H9 (cell line): Measurements from ENCODE around the gene TRIM24. TPM values are rescaled to one million over a fixed set of nuclear protein-coding genes. Genes with fewer than 3 reads are reported as not detected.
A peak's percentile ranks its signal among the peaks of the same experiment; 100 is the strongest.

Experiments
- DNase-seq: peaks from one replicate; pipeline ENCODE4 v3.0.0-alpha.2; 2017
- H2AFZ ChIP-seq: one replicate; pipeline ENCODE4 v1.6.1; 2013; ENCODE audit warnings: mild to moderate bottlenecking, low read length, control low read depth, moderate library complexity
- H2AK5ac ChIP-seq: 2 replicates; pipeline ENCODE4 v1.6.1; 2013; ENCODE audit warnings: low read length, control low read depth, mixed read lengths; ENCODE audit not compliant: insufficient read length
- H2BK120ac ChIP-seq: one replicate; pipeline ENCODE4 v1.6.1; 2013; ENCODE audit warnings: low read depth, mild to moderate bottlenecking, low read length, control low read depth, inconsistent platforms; ENCODE audit not compliant: poor library complexity, severe bottlenecking
- H2BK12ac ChIP-seq: 2 replicates; pipeline ENCODE4 v1.6.1; 2013; ENCODE audit warnings: low read length, control low read depth, mixed read lengths, low read depth; ENCODE audit not compliant: insufficient read length
- H2BK15ac ChIP-seq: 2 replicates; pipeline ENCODE4 v1.6.1; 2013; ENCODE audit warnings: low read depth, low read length, control low read depth
- H2BK20ac ChIP-seq: one replicate; pipeline ENCODE4 v1.6.1; 2013; ENCODE audit warnings: low read depth, mild to moderate bottlenecking, low read length, control low read depth, inconsistent platforms; ENCODE audit not compliant: poor library complexity, severe bottlenecking
- H2BK5ac ChIP-seq: 2 replicates; pipeline ENCODE4 v1.6.1; 2013; ENCODE audit warnings: low read length, control low read depth, mixed read lengths; ENCODE audit not compliant: insufficient read length
- H3K14ac ChIP-seq: 2 replicates; pipeline ENCODE4 v1.6.1; 2013; ENCODE audit warnings: low read length, control low read depth; ENCODE audit not compliant: insufficient read depth
- H3K18ac ChIP-seq: 2 replicates; pipeline ENCODE4 v1.6.1; 2013; ENCODE audit warnings: low read depth, mild to moderate bottlenecking, mixed read lengths, low read length, control low read depth; ENCODE audit not compliant: insufficient read length
- H3K23ac ChIP-seq: 2 replicates; pipeline ENCODE4 v1.6.1; 2013; ENCODE audit warnings: low read length, control low read depth, mixed read lengths, low read depth; ENCODE audit not compliant: insufficient read length
- H3K23me2 ChIP-seq: 2 replicates; pipeline ENCODE4 v1.6.1; 2013; ENCODE audit warnings: low read depth, mild to moderate bottlenecking, mixed read lengths, low read length, control low read depth; ENCODE audit not compliant: insufficient read length, poor library complexity, severe bottlenecking
- H3K27ac ChIP-seq: 2 replicates; pipeline ENCODE4 v1.5.1; 2013; ENCODE audit warnings: low read length, control low read depth, mixed read lengths, low read depth; ENCODE audit not compliant: insufficient read length
- H3K27me3 ChIP-seq: 2 replicates; pipeline ENCODE4 v1.6.1; 2013; ENCODE audit warnings: low read length, control low read depth, inconsistent platforms; ENCODE audit not compliant: insufficient read depth
- H3K4ac ChIP-seq: 2 replicates; pipeline ENCODE4 v1.6.1; 2013; ENCODE audit warnings: low read depth, mild to moderate bottlenecking, control low read depth, inconsistent platforms, low read length, moderate library complexity
- H3K4me1 ChIP-seq: 2 replicates; pipeline ENCODE4 v1.6.1; 2013; ENCODE audit warnings: low read length, control low read depth, inconsistent platforms; ENCODE audit not compliant: insufficient read depth
- H3K4me2 ChIP-seq: 2 replicates; pipeline ENCODE4 v1.6.1; 2013; ENCODE audit warnings: low read length, control low read depth, mixed read lengths; ENCODE audit not compliant: insufficient read length, insufficient read depth
- H3K56ac ChIP-seq: 2 replicates; pipeline ENCODE4 v1.6.1; 2013; ENCODE audit warnings: low read depth, mild to moderate bottlenecking, mixed read lengths, low read length, control low read depth; ENCODE audit not compliant: insufficient read length
- H3K79me1 ChIP-seq: 2 replicates; pipeline ENCODE4 v1.6.1; 2013; ENCODE audit warnings: low read depth, mild to moderate bottlenecking, moderate library complexity, low read length, control low read depth, inconsistent platforms; ENCODE audit not compliant: insufficient read depth, poor library complexity, severe bottlenecking
- H3K79me2 ChIP-seq: 2 replicates; pipeline ENCODE4 v1.6.1; 2013; ENCODE audit warnings: low read length, control low read depth, inconsistent platforms; ENCODE audit not compliant: insufficient read depth
- H3K9ac ChIP-seq: 2 replicates; pipeline ENCODE4 v1.6.1; 2013; ENCODE audit warnings: low read length, control low read depth, mixed read lengths; ENCODE audit not compliant: insufficient read length; ENCODE audit errors: extremely low read depth
- H3K9me3 ChIP-seq: one replicate; pipeline ENCODE4 v1.6.1; 2013; ENCODE audit warnings: low read depth, low read length, inconsistent platforms; ENCODE audit not compliant: control insufficient read depth
- H3T11ph ChIP-seq: one replicate; pipeline ENCODE4 v1.6.1; 2013; ENCODE audit warnings: mild to moderate bottlenecking, low read length, control low read depth, inconsistent platforms
- H4K20me1 ChIP-seq: one replicate; pipeline ENCODE4 v1.6.1; 2013; ENCODE audit not compliant: control insufficient read depth, insufficient read length, insufficient read depth
- H4K5ac ChIP-seq: 2 replicates; pipeline ENCODE4 v1.6.1; 2013; ENCODE audit warnings: low read depth, mild to moderate bottlenecking, mixed read lengths, low read length, control low read depth; ENCODE audit not compliant: insufficient read length
- H4K8ac ChIP-seq: replicated peaks from 2 replicates; pipeline ENCODE4 v1.6.1; 2013; ENCODE audit warnings: low read length, control low read depth, mixed read lengths, low read depth; ENCODE audit not compliant: insufficient read length
- H4K91ac ChIP-seq: 2 replicates; pipeline ENCODE4 v1.6.1; 2013; ENCODE audit warnings: low read depth, mild to moderate bottlenecking, moderate library complexity, mixed read lengths, low read length, control low read depth; ENCODE audit not compliant: insufficient read length
- H3K27ac Mint-ChIP-seq, 3 experiments: 2 replicates in 2 of 3; 3 replicates in 1 of 3; pipeline ENCODE4 v1.8.0; 2020 to 2021; ENCODE audit warnings: mixed read lengths in 3 of 3, mild to moderate bottlenecking in 1 of 3, moderate library complexity in 1 of 3
- H3K27me3 Mint-ChIP-seq: 2 replicates; pipeline ENCODE4 v1.8.0; 2021; ENCODE audit warnings: low read depth, mild to moderate bottlenecking, moderate library complexity, mixed read lengths
- H3K36me3 Mint-ChIP-seq, 3 experiments: 2 replicates in 2 of 3; 3 replicates in 1 of 3; pipeline ENCODE4 v1.8.0; 2020 to 2021; ENCODE audit warnings: low read depth in 3 of 3, mixed read lengths in 3 of 3; ENCODE audit not compliant: insufficient read depth in 1 of 3
- H3K4me1 Mint-ChIP-seq, 2 experiments: 2 replicates each; pipeline ENCODE4 v1.8.0; 2020; ENCODE audit warnings: mixed read lengths in 2 of 2
- H3K4me3 Mint-ChIP-seq, 2 experiments: 2 replicates in 1 of 2; 3 replicates in 1 of 2; pipeline ENCODE4 v1.8.0; 2020 to 2021; ENCODE audit warnings: mild to moderate bottlenecking in 2 of 2, mixed read lengths in 2 of 2, moderate library complexity in 1 of 2
- H3K9me3 Mint-ChIP-seq, 2 experiments: 2 replicates in 1 of 2; 3 replicates in 1 of 2; pipeline ENCODE4 v1.8.0; 2020; ENCODE audit warnings: mild to moderate bottlenecking in 2 of 2, mixed read lengths in 2 of 2, moderate library complexity in 1 of 2
- CTCF ChIP-seq: fragments of 200-600 bp; sonication (generic); conservative IDR thresholded peaks from 3 replicates; pipeline ENCODE4 v1.8.0; 2021; ENCODE audit warnings: antibody characterized with exemption, mild to moderate bottlenecking
- WGBS: extraction: QIAGEN DNeasy Blood & Tissue Kit; methylation state at CpG from one replicate; pipeline ENCODE4 v1.1.7; 2013; ENCODE audit warnings: missing lambda C conversion rate, low lambda C conversion rate, mixed read lengths; ENCODE audit not compliant: insufficient read length; ENCODE audit errors: extremely low coverage; 5-methylcytosine and 5-hydroxymethylcytosine counted together
- total RNA-seq: library from RNA; stranded (reverse); gene quantifications from 2 replicates; pipeline ENCODE4 v1.2.1, GENCODE V29; 2021

Gene TRIM24
- total RNA-seq, 1 experiment from 2014 or later = 260 TPM

DNA sequence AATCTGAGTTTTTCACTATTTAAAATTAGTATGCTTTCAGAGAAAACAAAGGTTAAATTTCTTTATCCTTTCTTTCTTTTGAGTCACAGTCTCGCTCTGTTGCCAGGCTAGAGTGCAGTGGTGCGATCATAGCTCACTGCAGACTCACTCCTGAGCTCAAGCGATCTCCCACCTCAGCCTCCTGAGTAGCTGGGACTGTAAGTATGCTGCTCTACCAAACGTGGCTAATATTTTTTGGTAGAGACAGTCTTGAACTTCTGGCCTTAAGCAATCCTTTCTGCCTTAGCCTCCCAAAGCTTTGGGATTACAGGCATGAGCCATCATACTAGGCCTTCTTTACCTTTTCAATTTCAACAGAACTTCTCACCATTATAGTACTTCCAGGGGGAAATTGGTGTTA lies 113.7 kb downstream of the TRIM24 start:
- Mint-ChIP-seq H3K27ac (peak overlapping the region in 1 of 3 experiments; percentile 37; a peak in 3 of 7 replicates), H3K4me1 (no peaks in the 10 kb centered on the region), H3K27me3 (peaks cover 2% of the 10 kb centered on the region; the same call in 1 of the 2 replicates), H3K4me3 (no peak overlapping the region), H3K9me3 (no peaks in the 10 kb centered on the region), H3K36me3 (peaks cover 55 to 91% (median 84%) of the 10 kb centered on the region in 3 experiments)
- no peak overlapping the region for H4K5ac ChIP-seq
- no peak overlapping the region for H3K4ac ChIP-seq
- H3K27me3 ChIP-seq = no peaks in the 10 kb centered on the region
- H2BK12ac ChIP-seq = no peak overlapping the region
- H3K56ac ChIP-seq = no peak overlapping the region
- no peaks in the 10 kb centered on the region for H4K20me1 ChIP-seq
- TF ChIP-seq CTCF = no peak
- no peak overlapping the region for H3K4me2 ChIP-seq
- no peak overlapping the region for H4K91ac ChIP-seq
- no peaks in the 10 kb centered on the region for H3K9me3 ChIP-seq
- no peak for DNase-seq
- H3K9ac ChIP-seq = no peak overlapping the region
- H3K27ac ChIP-seq = no peak overlapping the region
- H4K8ac ChIP-seq = no peak overlapping the region
- H2AFZ ChIP-seq = no peak overlapping the region
- H3K23me2 ChIP-seq = no peaks in the 10 kb centered on the region
- H2BK20ac ChIP-seq = no peak overlapping the region
- H3K14ac ChIP-seq = no peak overlapping the region
- H2BK15ac ChIP-seq = no peak overlapping the region
- H3K18ac ChIP-seq = no peak overlapping the region
- no peaks in the 10 kb centered on the region for H3K4me1 ChIP-seq
- no peaks in the 10 kb centered on the region for H3K79me1 ChIP-seq
- no peak overlapping the region for H2BK5ac ChIP-seq
- no peak overlapping the region for H3T11ph ChIP-seq
- no peak overlapping the region for H2BK120ac ChIP-seq
- no peaks in the 10 kb centered on the region for H3K79me2 ChIP-seq
- no CpG with 5 or more reads among the region's 4 CpGs for WGBS
- H2AK5ac ChIP-seq = no peak overlapping the region
- H3K23ac ChIP-seq = no peak overlapping the region
